ENCODE data around the gene PPP2R1A.
"Not testable (repeated sequence)": the region's sequence is repeated elsewhere in the genome, so short reads cannot be mapped to it uniquely, and the experiment has no call there.

Gene PPP2R1A

GRCh38 chr19:52200755-52201391 is 11.0 kb downstream of the PPP2R1A start:
- not testable (repeated sequence) for DNase-seq (ENCODE audit: low read depth, low spot score)

GRCh38 chr19:52206481-52206880 is 16.6 kb downstream of the PPP2R1A start:
- DNase-seq (ENCODE audit: low read depth, low spot score) = no peak

- no peak for DNase-seq (ENCODE audit: low read depth, low spot score)
Observed at GRCh38 chr19:52211203-52211602, 21.4 kb downstream of the PPP2R1A start.

- DNase-seq (ENCODE audit: low read depth, low spot score) = no peak
Observed at GRCh38 chr19:52211926-52212571, 22.2 kb downstream of the PPP2R1A start.

- no peak for DNase-seq (ENCODE audit: low read depth, low spot score)
Observed at GRCh38 chr19:52212572-52213255, 22.9 kb downstream of the PPP2R1A start.

GRCh38 chr19:52214241-52214640 is 24.4 kb downstream of the PPP2R1A start:
- DNase-seq (ENCODE audit: low read depth, low spot score) = no peak

- no peak for DNase-seq (ENCODE audit: low read depth, low spot score)
Observed at GRCh38 chr19:52216401-52216800, 26.5 kb downstream of the PPP2R1A start.

- DNase-seq (ENCODE audit: low read depth, low spot score) = no peak
Observed at GRCh38 chr19:52217576-52217975, 27.7 kb downstream of the PPP2R1A start.

GRCh38 chr19:52219611-52220010 is 29.8 kb downstream of the PPP2R1A start:
- DNase-seq (ENCODE audit: low read depth, low spot score) = no peak

- no peak for DNase-seq (ENCODE audit: low read depth, low spot score)
Observed at GRCh38 chr19:52221031-52221430, 31.2 kb downstream of the PPP2R1A start.

- no peak for DNase-seq (ENCODE audit: low read depth, low spot score)
Observed at GRCh38 chr19:52221831-52222375, 32.1 kb downstream of the PPP2R1A start.

GRCh38 chr19:52224211-52224610 is 34.4 kb downstream of the PPP2R1A start:
- DNase-seq (ENCODE audit: low read depth, low spot score) = no peak

GRCh38 chr19:52226652-52227051 is 36.8 kb downstream of the PPP2R1A start:
- no peak for DNase-seq (ENCODE audit: low read depth, low spot score)

- DNase-seq (ENCODE audit: low read depth, low spot score) = no peak
Observed at GRCh38 chr19:52227196-52227940, 37.5 kb downstream of the PPP2R1A start.

- DNase-seq (ENCODE audit: low read depth, low spot score) = no peak
Observed at GRCh38 chr19:52227980-52228379, 38.1 kb downstream of the PPP2R1A start.

GRCh38 chr19:52229524-52229923 is 39.7 kb downstream of the PPP2R1A start:
- no peak for DNase-seq (ENCODE audit: low read depth, low spot score)

- no peak for DNase-seq (ENCODE audit: low read depth, low spot score)
Observed at GRCh38 chr19:52230685-52231084, 40.8 kb downstream of the PPP2R1A start.

- DNase-seq (ENCODE audit: low read depth, low spot score) = peak; percentile 49
Observed at GRCh38 chr19:52231154-52231910, 41.5 kb downstream of the PPP2R1A start.

GRCh38 chr19:52234406-52234805 is 44.6 kb downstream of the PPP2R1A start:
- no peak for DNase-seq (ENCODE audit: low read depth, low spot score)

GRCh38 chr19:52237197-52237596 is 47.3 kb downstream of the PPP2R1A start:
- no peak for DNase-seq (ENCODE audit: low read depth, low spot score)

GRCh38 chr19:52237771-52238400 is 48.0 kb downstream of the PPP2R1A start:
- DNase-seq (ENCODE audit: low read depth, low spot score) = peak; percentile 84
